GM21529 (cell line): ENCODE measurements around the gene BCL2.

ENCODE experiments used
- ATAC-seq: cut with Tn5 transposase; IDR thresholded peaks from one replicate; pipeline ENCODE4 v1.9.1; 2021; ENCODE audit not compliant: unreplicated experiment

Gene BCL2

GRCh38 chr18:63162271-63163014 is 157.1 kb downstream of the BCL2 start:
- peak; percentile 28 for ATAC-seq

GRCh38 chr18:63161761-63162195 is 157.8 kb downstream of the BCL2 start:
- ATAC-seq, result peak; percentile 50

GRCh38 chr18:63161032-63161760 is 158.4 kb downstream of the BCL2 start:
- peak; percentile 24 for ATAC-seq

- no peak for ATAC-seq
Measured at GRCh38 chr18:63160172-63160995, 159.2 kb downstream of the BCL2 start.

GRCh38 chr18:63159590-63159989 is 160.0 kb downstream of the BCL2 start:
- ATAC-seq, result no peak

GRCh38 chr18:63158676-63159291 is 160.8 kb downstream of the BCL2 start:
- peak; percentile 11 for ATAC-seq

GRCh38 chr18:63158012-63158631 is 161.4 kb downstream of the BCL2 start:
- ATAC-seq, result no peak

GRCh38 chr18:63157293-63158011 is 162.1 kb downstream of the BCL2 start:
- ATAC-seq, result peak; percentile 20

GRCh38 chr18:63155910-63156773 is 163.4 kb downstream of the BCL2 start:
- ATAC-seq, result no peak

GRCh38 chr18:63155169-63155852 is 164.3 kb downstream of the BCL2 start:
- ATAC-seq, result peak; percentile 37

GRCh38 chr18:63154350-63155152 is 165.0 kb downstream of the BCL2 start:
- no peak for ATAC-seq

GRCh38 chr18:63152791-63153190 is 166.8 kb downstream of the BCL2 start:
- ATAC-seq, result peak; percentile 27

GRCh38 chr18:63152096-63152495 is 167.5 kb downstream of the BCL2 start:
- no peak for ATAC-seq

GRCh38 chr18:63151539-63151938 is 168.0 kb downstream of the BCL2 start:
- ATAC-seq, result no peak

- ATAC-seq, result no peak
Measured at GRCh38 chr18:63150942-63151421, 168.6 kb downstream of the BCL2 start.

- ATAC-seq, result no peak
Measured at GRCh38 chr18:63150326-63150725, 169.2 kb downstream of the BCL2 start.

GRCh38 chr18:63149302-63149587 is 170.3 kb downstream of the BCL2 start:
- ATAC-seq, result no peak
